Colonic mucosa (tissue), 4 donors: ENCODE measurements around the gene PYGO2. TPM values are rescaled to one million over a fixed set of nuclear protein-coding genes. Genes with fewer than 3 reads are reported as not detected.
A peak's percentile ranks its signal among the peaks of the same experiment; 100 is the strongest.

ENCODE experiments used
- DNase-seq: peaks from one replicate; pipeline ENCODE4 v3.0.0-alpha.2; 2020
- H3K27ac ChIP-seq: fragments of 200-600 bp; one replicate; pipeline ENCODE4 v1.8.0; 2021
- H3K27me3 ChIP-seq: fragments of 200-600 bp; one replicate; pipeline ENCODE4 v1.8.0; 2021
- H3K36me3 ChIP-seq: fragments of 200-600 bp; one replicate; pipeline ENCODE4 v1.8.0; 2021
- H3K4me1 ChIP-seq: fragments of 200-600 bp; one replicate; pipeline ENCODE4 v1.8.0; 2021; ENCODE audit warnings: mild to moderate bottlenecking
- H3K4me3 ChIP-seq: fragments of 200-600 bp; one replicate; pipeline ENCODE4 v1.8.0; 2021
- H3K9ac ChIP-seq, 2 donors: one replicate each; pipeline ENCODE4 v1.7.0; 2013; ENCODE audit warnings: control low read depth in 2 of 2, low read depth in 2 of 2, low read length in 2 of 2
- H3K9me3 ChIP-seq: fragments of 200-600 bp; one replicate; pipeline ENCODE4 v1.8.0; 2021
- intact Hi-C: fragments of 100-400 bp; cut with DNase I; formaldehyde crosslinking; loops from one replicate; pipeline ENCODE4 v1.14.1; 2022
- total RNA-seq, 2 donors: library from RNA; stranded (reverse); fragmentation: NEBNext Ultra II Directional in 1 of 2; extraction: Animal tissue kit (Norgen Biotek cat#: 25700) in 1 of 2; gene quantifications; one replicate each; pipeline ENCODE4 v1.2.1, GENCODE V29; 2021
- TF ChIP-seq, protein P1 (sequence below): fragments of 200-600 bp; IDR thresholded peaks from one replicate; pipeline ENCODE4 v1.8.0; 2022; ENCODE audit warnings: antibody characterized with exemption, mild to moderate bottlenecking
- donor health status: healthy.
- donor health status: DM: no; HTN: no; CAD: no.
- donor health status: DM: no; HTN: no; CAD: no.

PYGO2 gene
- total RNA-seq, 2 donors from 2014 or later, result 25.8 to 33.8 TPM

DNA sequence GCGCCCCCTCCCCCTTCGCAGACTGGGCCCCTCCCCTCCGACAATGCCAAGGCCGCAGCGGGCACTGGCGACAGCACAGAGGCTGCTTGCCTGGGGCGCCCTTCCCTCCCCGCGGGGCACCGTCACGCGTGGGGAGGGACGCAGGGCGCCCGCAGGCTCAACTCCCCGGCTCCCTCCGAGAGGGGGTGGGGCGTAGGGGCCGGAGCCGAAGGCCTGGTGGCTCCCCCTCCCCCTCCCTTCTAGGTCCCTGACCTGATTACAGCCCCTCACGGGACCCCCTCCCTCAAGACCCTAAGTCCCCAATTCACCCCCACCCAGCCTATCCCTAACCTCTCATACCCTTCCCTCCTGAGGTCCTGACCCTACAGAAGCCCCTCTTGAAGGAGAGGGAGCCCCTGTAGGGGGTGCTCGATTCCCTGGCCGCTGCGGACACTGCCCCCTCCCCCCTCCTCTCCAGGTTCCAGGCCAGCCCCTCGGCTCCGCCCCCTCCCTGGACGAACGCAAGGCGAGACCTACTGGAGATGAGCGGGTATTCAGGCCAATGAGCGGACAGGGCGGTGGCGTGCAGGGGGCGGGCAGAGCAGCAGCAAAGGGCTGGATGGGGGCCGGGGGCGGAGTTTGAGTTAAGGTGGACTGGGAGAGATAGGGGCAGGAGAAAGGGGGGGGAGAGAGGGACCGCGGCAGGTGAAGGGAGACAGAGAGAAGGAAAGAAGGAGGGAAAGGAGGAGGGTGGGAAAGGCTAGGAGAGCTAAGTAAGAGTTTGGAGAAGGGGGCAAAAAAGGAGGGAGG, 40.3 kb upstream of the PYGO2 start:
- Histone ChIP-seq H3K4me3 (peak overlapping the region; percentile 83), H3K4me1 (peaks cover 23% of the 10 kb centered on the region), H3K36me3 (no peaks in the 10 kb centered on the region), H3K9me3 (no peaks in the 10 kb centered on the region), H3K27me3 (no peaks in the 10 kb centered on the region), H3K27ac (peak overlapping the region; percentile 95), H3K9ac (peak overlapping the region; percentile 87 to 92)
- TF ChIP-seq, protein P1, sequence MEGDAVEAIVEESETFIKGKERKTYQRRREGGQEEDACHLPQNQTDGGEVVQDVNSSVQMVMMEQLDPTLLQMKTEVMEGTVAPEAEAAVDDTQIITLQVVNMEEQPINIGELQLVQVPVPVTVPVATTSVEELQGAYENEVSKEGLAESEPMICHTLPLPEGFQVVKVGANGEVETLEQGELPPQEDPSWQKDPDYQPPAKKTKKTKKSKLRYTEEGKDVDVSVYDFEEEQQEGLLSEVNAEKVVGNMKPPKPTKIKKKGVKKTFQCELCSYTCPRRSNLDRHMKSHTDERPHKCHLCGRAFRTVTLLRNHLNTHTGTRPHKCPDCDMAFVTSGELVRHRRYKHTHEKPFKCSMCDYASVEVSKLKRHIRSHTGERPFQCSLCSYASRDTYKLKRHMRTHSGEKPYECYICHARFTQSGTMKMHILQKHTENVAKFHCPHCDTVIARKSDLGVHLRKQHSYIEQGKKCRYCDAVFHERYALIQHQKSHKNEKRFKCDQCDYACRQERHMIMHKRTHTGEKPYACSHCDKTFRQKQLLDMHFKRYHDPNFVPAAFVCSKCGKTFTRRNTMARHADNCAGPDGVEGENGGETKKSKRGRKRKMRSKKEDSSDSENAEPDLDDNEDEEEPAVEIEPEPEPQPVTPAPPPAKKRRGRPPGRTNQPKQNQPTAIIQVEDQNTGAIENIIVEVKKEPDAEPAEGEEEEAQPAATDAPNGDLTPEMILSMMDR, result no peak
- intact Hi-C loops, result no loop called here
- peak; percentile 100 for DNase-seq

DNA sequence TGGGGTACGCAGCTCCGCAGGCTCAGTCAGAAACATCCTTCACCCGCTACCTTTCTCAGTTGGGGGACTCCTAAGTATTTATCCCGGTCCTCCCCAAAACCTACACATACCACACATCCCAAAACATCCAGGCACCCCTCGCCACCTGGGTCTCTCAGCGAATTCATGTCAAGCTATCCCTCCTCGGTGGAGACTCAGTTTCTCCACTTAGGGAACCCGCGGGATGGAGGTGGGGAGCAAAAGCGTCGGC, 39.8 kb upstream of the PYGO2 start:
- H3K4me3 ChIP-seq, result peak overlapping the region; percentile 83
- intact Hi-C loops, result no loop called here
- peak overlapping the region; percentile 95 for H3K27ac ChIP-seq
- H3K9ac ChIP-seq, result peak overlapping the region; percentile 87 to 92
- H3K36me3 ChIP-seq, result no peaks in the 10 kb centered on the region
- DNase-seq, result no peak
- H3K9me3 ChIP-seq, result no peaks in the 10 kb centered on the region
- TF ChIP-seq, protein P1, result no peak
- H3K4me1 ChIP-seq, result peaks cover 22% of the 10 kb centered on the region
- no peaks in the 10 kb centered on the region for H3K27me3 ChIP-seq

DNA sequence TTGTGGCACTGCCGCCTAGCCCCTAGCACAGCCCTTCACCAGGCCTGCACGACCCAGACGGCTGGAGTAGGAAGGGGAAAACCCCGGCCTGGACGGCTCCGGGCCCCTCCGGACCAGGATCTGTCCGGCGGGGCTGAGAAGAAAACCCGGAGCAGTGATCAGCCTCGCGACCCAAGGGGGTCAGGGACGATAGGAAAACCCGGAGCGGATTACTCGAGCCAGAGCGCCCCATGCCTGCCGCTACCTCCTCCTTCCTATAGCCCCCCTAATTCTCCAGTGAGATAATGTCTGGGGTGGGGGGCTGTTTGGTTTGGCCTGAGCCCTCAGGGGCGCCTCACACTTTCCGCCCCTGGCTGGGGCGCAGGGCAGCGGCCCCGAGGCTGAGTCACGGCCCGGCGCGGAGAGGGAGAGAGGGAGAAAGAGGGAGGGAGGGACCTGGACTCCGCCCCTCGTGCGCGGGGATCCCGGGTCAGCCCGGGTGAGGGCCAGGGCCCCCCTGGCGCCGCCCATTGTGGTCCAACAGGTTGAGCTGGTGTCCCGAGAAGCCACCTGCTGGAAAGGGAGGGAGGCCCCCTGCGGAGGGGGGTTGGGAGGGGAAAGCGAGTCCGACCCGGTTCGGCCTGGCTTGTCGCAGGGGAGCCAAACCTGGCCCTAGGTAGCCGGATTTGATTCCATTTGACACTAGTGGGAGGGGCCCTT, 39.3 kb upstream of the PYGO2 start:
- peak overlapping the region; percentile 83 for H3K4me3 ChIP-seq
- H3K36me3 ChIP-seq, result no peaks in the 10 kb centered on the region
- intact Hi-C loops, result no loop called here
- TF ChIP-seq, protein P1, result no peak
- DNase-seq, result peak; percentile 98
- H3K4me1 ChIP-seq, result peaks cover 17% of the 10 kb centered on the region
- H3K9ac ChIP-seq, result peak overlapping the region; percentile 87 to 92
- H3K27ac ChIP-seq, result peak overlapping the region; percentile 95
- no peaks in the 10 kb centered on the region for H3K27me3 ChIP-seq
- H3K9me3 ChIP-seq, result no peaks in the 10 kb centered on the region

DNA sequence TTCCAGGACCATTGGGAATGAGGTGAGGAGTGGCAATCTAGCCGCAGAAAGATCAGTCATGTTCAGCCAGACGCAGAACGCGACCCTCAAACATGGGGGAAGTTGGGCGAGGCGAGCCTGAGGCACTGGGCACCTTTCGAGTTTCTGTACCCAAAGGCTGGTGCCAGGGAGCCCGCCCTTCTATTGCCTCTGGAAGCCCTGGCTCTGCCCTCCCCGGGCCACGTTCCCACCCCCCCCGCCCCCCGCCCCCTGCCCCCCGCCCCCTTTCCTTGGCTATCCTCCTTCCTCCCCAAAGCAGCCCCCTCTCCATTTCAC, 38.8 kb upstream of the PYGO2 start:
- TF ChIP-seq, protein P1, result no peak
- H3K27me3 ChIP-seq, result no peaks in the 10 kb centered on the region
- intact Hi-C loops, result no loop called here
- no peaks in the 10 kb centered on the region for H3K9me3 ChIP-seq
- H3K4me3 ChIP-seq, result peak overlapping the region; percentile 83
- no peaks in the 10 kb centered on the region for H3K36me3 ChIP-seq
- H3K4me1 ChIP-seq, result peaks cover 14% of the 10 kb centered on the region
- peak overlapping the region; percentile 95 for H3K27ac ChIP-seq
- peak overlapping the region; percentile 92 to 94 for H3K9ac ChIP-seq
- peak; percentile 63 for DNase-seq

DNA sequence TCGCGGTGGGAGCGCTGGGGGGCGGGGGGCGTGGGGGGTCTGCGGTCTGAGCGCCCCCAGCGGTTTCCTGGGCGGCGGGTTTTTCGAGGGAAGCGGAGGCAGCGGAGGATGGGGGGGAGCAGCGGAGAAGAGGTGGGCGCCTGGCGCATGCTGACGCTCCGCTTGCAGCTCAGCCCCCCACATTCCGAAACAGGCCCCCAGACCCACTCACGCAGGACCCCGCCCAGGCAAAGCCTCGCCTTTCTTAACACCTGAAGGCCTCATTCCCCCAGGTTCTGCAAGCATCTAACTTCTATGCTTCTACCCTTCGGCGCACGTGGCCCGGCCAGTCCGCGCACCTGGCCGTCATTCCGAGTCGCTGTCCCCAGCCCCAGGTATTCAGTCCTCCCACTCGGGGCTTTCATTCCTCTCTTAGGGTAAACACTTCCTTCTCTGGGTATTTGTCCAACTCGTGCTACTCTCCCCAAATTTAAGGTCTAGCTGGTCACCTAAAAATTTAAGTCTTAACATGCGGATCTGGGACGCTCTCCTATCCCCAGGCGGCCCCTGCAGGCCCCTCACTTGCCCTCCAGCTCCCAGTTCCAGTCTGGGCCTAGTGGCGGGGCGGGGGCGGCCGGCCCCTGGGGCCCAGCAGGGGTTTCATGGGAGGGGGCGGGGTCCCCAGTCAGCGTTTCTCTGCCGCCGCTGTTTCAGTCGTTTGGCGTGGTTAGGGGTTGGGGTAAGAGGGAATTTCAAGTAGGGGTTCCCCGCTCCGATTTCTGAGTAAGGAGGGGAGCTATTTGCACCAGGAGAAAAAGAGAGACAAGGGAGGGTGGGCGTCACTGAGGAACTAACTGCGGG, 38.2 kb upstream of the PYGO2 start:
- Histone ChIP-seq H3K9me3 (no peaks in the 10 kb centered on the region), H3K4me1 (peaks cover 8% of the 10 kb centered on the region), H3K9ac (peak overlapping the region; percentile 58 to 94), H3K27me3 (no peaks in the 10 kb centered on the region), H3K27ac (peak overlapping the region; percentile 95), H3K36me3 (no peaks in the 10 kb centered on the region), H3K4me3 (peak overlapping the region; percentile 83)
- DNase-seq, result peak; percentile 66
- TF ChIP-seq, protein P1, result no peak
- intact Hi-C loops, result no loop called here
